HUES6 (cell line): ENCODE data around the gene RHBDD1.

Experiments used
- H3K27ac ChIP-seq: 2 replicates; pipeline ENCODE4 v1.7.0; 2013; ENCODE audit warnings: low read depth, mild to moderate bottlenecking, low read length, inconsistent platforms
- H3K27me3 ChIP-seq: 2 replicates; pipeline ENCODE4 v1.6.1; 2013; ENCODE audit warnings: low read length; ENCODE audit not compliant: control insufficient read depth, insufficient read depth
- H3K36me3 ChIP-seq: 2 replicates; pipeline ENCODE4 v1.6.1; 2013; ENCODE audit warnings: low read length; ENCODE audit not compliant: control insufficient read depth, insufficient read depth
- H3K4me1 ChIP-seq: 2 replicates; pipeline ENCODE4 v1.6.1; 2013; ENCODE audit warnings: low read length; ENCODE audit not compliant: control insufficient read depth, insufficient read depth
- H3K4me3 ChIP-seq: 2 replicates; pipeline ENCODE4 v1.5.1; 2013; ENCODE audit warnings: low read depth, low read length
- H3K9ac ChIP-seq: one replicate; pipeline ENCODE4 v1.6.1; 2013; ENCODE audit warnings: mild to moderate bottlenecking, low read length
- H3K9me3 ChIP-seq: 2 replicates; pipeline ENCODE4 v1.6.1; 2013; ENCODE audit warnings: low read depth, low read length; ENCODE audit not compliant: control insufficient read depth, insufficient read depth

RHBDD1 gene

DNA sequence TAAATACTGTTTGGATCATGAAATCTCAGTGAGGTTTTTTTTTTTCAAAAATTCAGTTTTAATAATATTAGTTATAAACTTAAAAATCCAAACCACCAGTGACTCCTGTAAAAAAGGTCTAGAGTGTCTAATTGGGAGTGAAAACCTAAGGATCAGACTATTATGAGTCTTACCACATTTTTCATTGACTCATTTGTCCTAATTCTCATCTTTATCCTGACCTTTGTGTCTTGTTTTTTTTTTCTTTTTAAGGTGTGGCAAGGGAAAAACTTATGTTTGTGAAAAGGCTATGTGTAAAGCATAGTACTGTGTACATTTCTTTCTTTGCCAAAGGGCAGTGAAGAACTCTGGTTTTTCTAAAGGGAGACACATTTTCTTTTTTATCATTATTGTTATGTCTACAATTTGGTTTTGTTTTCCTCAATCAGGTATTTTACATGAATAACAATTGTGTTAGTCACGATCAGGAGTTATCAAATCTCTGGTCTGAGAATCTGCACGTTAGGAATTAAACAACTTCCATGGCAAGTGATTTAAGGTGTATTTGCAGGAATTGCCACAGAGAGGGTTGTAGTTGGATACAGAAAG is 52.6 kb downstream of the RHBDD1 start:
- Histone ChIP-seq H3K9ac (no peak overlapping the region), H3K36me3 (no peaks in the 10 kb centered on the region), H3K4me3 (no peak overlapping the region), H3K27ac (no peak overlapping the region), H3K27me3 (no peaks in the 10 kb centered on the region), H3K9me3 (no peaks in the 10 kb centered on the region), H3K4me1 (no peaks in the 10 kb centered on the region)

DNA sequence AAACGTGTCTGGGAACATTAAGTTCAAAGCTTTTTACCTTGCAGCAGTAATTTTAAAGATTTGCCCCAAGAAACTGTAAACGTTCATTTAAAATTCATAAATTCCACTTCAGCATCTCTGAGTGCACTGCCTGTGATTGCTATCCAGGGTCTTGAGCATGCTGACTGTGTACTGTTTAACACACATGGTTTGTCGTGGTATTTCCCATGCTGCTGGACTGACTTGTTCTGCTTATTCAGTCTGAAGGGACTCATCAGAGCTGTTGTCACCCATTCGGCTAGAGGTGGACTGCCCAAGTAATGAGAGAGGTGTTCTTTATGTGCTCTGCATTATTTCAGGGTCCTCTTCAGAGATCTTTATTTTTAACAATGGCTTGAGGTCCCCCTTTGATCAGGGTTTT is 53.1 kb downstream of the RHBDD1 start:
- no peak overlapping the region for H3K9ac ChIP-seq
- H3K36me3 ChIP-seq = no peaks in the 10 kb centered on the region
- H3K27me3 ChIP-seq = no peaks in the 10 kb centered on the region
- H3K27ac ChIP-seq = no peak overlapping the region
- H3K9me3 ChIP-seq = no peaks in the 10 kb centered on the region
- no peaks in the 10 kb centered on the region for H3K4me1 ChIP-seq
- H3K4me3 ChIP-seq = no peak overlapping the region

DNA sequence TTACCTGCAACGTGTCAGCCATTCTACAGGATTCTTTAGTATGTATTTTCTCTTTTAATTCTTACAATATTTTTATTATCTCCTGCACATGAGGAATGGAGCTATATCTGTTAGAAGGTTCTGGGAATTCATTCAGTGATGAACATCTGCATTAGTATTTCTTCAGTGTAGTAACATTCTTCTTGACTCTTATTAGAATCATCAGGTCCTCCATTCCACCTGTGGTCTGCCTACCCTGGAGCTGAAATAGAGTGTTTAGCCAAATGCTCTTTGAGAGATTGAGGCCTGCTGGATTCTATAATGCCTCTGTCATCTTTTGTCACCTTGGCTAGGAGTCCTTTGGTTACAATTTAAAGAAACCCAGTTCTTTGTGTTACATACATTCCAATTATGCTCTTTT is 54.4 kb downstream of the RHBDD1 start:
- no peaks in the 10 kb centered on the region for H3K9me3 ChIP-seq
- H3K4me1 ChIP-seq = no peaks in the 10 kb centered on the region
- no peaks in the 10 kb centered on the region for H3K36me3 ChIP-seq
- no peak overlapping the region for H3K27ac ChIP-seq
- no peaks in the 10 kb centered on the region for H3K27me3 ChIP-seq
- no peak overlapping the region for H3K4me3 ChIP-seq
- H3K9ac ChIP-seq = no peak overlapping the region

GRCh38 chr2:226891780-226892590 is 56.1 kb downstream of the RHBDD1 start:
- Histone ChIP-seq H3K36me3 (no peaks in the 10 kb centered on the region), H3K4me3 (no peak overlapping the region), H3K27ac (no peak overlapping the region), H3K4me1 (no peaks in the 10 kb centered on the region), H3K9me3 (no peaks in the 10 kb centered on the region), H3K27me3 (no peaks in the 10 kb centered on the region), H3K9ac (no peak overlapping the region)

DNA sequence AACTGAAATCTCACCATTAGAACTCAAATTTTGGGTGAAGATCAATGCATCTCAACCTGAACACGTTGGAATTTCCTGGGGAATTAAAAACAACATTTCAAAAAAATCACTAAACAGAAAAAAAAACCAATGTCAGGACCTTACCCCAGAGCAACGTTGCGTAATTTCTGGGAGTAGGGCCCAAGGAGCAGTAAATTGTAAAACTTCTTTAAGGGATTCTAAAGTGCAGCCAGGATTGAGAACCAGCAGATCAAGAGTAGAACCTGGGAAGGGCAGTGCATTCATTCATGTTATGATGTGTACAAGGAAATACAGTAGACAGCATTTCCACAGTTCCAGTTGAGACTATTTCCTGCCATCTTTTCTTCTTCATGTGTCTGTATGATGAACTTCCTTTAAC is 56.9 kb downstream of the RHBDD1 start:
- no peaks in the 10 kb centered on the region for H3K27me3 ChIP-seq
- H3K4me1 ChIP-seq = no peaks in the 10 kb centered on the region
- H3K4me3 ChIP-seq = no peak overlapping the region
- no peaks in the 10 kb centered on the region for H3K9me3 ChIP-seq
- no peak overlapping the region for H3K27ac ChIP-seq
- H3K9ac ChIP-seq = no peak overlapping the region
- H3K36me3 ChIP-seq = no peaks in the 10 kb centered on the region

DNA sequence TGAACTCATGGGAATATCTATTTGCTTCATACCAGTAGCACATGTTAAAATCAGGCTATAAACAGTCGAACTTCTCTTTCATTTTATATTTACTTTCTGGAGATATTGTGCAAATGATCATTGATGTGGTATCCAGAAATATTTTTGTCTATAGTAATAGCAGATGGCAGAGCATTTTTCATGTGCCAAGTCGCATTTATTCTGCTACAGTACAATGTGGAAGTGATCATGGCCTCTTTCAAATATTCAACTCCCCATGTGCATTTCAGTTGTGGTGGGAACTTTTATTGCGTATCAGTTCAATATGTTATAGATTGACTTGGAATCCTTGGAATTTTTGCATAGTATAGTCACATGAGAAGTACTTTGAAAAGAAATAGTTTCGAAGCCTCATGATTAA is 57.4 kb downstream of the RHBDD1 start:
- H3K9ac ChIP-seq = no peak overlapping the region
- no peaks in the 10 kb centered on the region for H3K9me3 ChIP-seq
- H3K4me1 ChIP-seq = no peaks in the 10 kb centered on the region
- H3K4me3 ChIP-seq = no peak overlapping the region
- H3K27ac ChIP-seq = no peak overlapping the region
- no peaks in the 10 kb centered on the region for H3K36me3 ChIP-seq
- H3K27me3 ChIP-seq = no peaks in the 10 kb centered on the region

DNA sequence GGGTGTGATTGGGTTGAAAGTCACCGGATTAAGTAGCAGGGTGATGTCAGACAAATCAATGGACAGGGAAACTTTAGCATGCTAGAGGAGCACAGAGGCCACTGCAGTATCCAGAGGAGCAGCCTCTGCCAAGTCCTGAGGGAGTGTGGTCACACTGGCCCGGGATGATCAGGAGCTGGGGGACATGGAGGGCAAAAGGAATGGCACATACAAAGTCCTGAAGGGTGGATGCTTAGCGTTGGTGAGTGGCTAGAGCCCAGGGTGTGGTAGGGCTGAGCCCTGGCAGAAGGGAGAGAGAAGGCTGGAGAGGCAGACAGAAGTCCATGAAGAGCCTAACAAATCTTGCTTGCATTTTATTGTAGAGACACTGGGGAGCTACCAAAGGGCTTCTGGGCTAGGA is 58.9 kb downstream of the RHBDD1 start:
- Histone ChIP-seq H3K9ac (no peak overlapping the region), H3K27me3 (no peaks in the 10 kb centered on the region), H3K9me3 (no peaks in the 10 kb centered on the region), H3K4me3 (no peak overlapping the region), H3K36me3 (no peaks in the 10 kb centered on the region), H3K27ac (no peak overlapping the region), H3K4me1 (no peaks in the 10 kb centered on the region)

DNA sequence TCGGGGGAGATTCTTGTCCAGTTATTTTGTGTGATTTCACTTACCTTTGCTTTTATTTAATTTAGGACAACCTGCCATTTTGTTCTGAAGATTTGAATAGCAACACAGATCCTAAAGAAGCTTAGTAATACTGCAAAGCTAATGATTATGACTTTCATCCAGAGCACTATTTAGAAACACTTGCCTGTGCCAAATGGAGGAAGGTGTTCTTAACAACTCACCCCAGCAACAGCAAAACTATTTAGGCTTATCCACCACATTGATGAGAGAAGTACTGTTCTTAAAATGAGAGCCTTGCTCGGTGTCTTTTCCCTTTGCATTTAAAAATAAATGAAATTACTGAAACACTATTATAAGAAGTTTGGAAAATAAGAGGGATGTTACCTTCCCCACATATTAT is 59.7 kb downstream of the RHBDD1 start:
- Histone ChIP-seq H3K4me1 (no peaks in the 10 kb centered on the region), H3K36me3 (no peaks in the 10 kb centered on the region), H3K27ac (no peak overlapping the region), H3K9me3 (no peaks in the 10 kb centered on the region), H3K9ac (no peak overlapping the region), H3K27me3 (no peaks in the 10 kb centered on the region), H3K4me3 (no peak overlapping the region)

- no peaks in the 10 kb centered on the region for H3K27me3 ChIP-seq
- no peak overlapping the region for H3K4me3 ChIP-seq
- no peak overlapping the region for H3K27ac ChIP-seq
- H3K4me1 ChIP-seq = no peaks in the 10 kb centered on the region
- no peaks in the 10 kb centered on the region for H3K9me3 ChIP-seq
- no peaks in the 10 kb centered on the region for H3K36me3 ChIP-seq
- H3K9ac ChIP-seq = no peak overlapping the region
These were observed 62.3 kb downstream of the RHBDD1 start for GRCh38 chr2:226898121-226898520.

- no peak overlapping the region for H3K27ac ChIP-seq
- no peaks in the 10 kb centered on the region for H3K4me1 ChIP-seq
- no peaks in the 10 kb centered on the region for H3K27me3 ChIP-seq
- no peaks in the 10 kb centered on the region for H3K36me3 ChIP-seq
- no peak overlapping the region for H3K4me3 ChIP-seq
- no peak overlapping the region for H3K9ac ChIP-seq
- H3K9me3 ChIP-seq = no peaks in the 10 kb centered on the region
These were observed 63.0 kb downstream of the RHBDD1 start for GRCh38 chr2:226898897-226899296.

DNA sequence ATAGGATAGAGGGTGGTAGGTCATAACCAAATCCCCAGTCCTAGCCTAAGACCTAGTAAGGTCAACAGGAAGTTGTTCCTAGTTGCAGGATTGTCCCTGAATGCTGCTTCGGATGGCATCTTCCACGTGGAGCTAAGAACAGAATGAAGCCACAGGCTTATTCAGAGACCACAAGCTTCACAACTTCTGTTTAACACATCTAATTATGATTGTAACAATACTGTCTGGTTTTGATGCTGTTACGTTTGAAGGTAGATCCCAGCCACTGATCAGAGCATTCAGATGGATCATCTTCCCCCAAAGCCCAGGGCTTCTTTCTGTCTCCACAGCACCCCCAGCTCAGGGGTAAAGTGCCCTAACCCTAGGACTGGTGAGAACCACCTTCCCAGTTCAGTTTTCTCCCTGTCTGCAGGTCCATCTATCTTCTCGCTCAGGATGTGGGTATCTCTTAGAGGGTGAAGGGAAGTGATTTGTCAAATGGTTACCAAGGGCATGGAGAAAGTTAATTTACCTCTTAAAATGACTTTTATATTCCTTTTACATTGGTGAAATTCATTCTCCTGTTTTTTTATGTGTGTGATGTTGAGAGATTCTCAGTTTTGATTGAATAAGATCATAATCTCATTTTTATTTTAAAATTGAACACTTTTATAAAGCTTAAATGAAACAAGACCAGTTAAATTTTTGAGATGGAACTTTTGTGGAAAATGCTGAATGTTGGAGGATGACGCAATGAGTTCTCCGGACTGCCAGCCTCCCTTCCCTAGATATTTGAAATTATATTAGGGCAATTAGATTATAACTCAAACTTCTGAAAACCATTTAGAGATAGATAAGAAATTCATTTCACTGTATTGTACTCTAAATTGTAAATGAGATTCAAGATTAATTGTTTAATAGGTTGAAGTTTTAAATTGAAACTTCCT is 66.5 kb downstream of the RHBDD1 start:
- H3K4me1 ChIP-seq = no peaks in the 10 kb centered on the region
- H3K36me3 ChIP-seq = no peaks in the 10 kb centered on the region
- no peaks in the 10 kb centered on the region for H3K9me3 ChIP-seq
- H3K27me3 ChIP-seq = no peaks in the 10 kb centered on the region
- no peak overlapping the region for H3K27ac ChIP-seq
- no peak overlapping the region for H3K4me3 ChIP-seq
- H3K9ac ChIP-seq = no peak overlapping the region
